Neural progenitor cell (in vitro differentiated cells): ENCODE measurements around the gene CACNB4.

Source experiments
- EZH2phosphoT487 ChIP-seq: fragments of 200-600 bp; sonication (generic); IDR thresholded peaks from 2 replicates; pipeline ENCODE4 v1.6.1; 2017; ENCODE audit warnings: antibody characterized with exemption
- TF ChIP-seq, protein P1 (sequence below): fragments of 200-600 bp; sonication (generic); IDR thresholded peaks from 2 replicates; pipeline ENCODE4 v1.5.1; 2017; ENCODE audit warnings: antibody characterized with exemption, mild to moderate bottlenecking

DNA sequence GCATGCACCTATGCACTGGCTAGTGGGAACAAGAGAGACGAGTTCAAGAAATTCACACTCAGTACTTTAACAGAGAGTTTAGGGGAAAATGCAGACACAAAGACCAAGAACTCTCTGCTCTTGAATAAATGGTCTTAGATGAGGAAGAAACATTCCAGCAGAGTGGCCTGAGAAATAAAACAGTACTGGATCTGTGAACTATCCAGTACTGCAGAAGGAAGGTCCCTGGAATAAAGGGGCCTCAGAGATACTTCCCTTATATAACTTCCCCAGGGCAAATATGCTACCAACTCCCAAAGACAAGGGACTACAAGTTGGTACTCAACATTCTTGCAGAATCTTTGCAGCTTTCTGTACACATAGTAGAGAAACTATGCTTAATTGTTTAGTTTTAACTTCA, 199.7 kb downstream of the CACNB4 start:
- TF ChIP-seq, protein P1, sequence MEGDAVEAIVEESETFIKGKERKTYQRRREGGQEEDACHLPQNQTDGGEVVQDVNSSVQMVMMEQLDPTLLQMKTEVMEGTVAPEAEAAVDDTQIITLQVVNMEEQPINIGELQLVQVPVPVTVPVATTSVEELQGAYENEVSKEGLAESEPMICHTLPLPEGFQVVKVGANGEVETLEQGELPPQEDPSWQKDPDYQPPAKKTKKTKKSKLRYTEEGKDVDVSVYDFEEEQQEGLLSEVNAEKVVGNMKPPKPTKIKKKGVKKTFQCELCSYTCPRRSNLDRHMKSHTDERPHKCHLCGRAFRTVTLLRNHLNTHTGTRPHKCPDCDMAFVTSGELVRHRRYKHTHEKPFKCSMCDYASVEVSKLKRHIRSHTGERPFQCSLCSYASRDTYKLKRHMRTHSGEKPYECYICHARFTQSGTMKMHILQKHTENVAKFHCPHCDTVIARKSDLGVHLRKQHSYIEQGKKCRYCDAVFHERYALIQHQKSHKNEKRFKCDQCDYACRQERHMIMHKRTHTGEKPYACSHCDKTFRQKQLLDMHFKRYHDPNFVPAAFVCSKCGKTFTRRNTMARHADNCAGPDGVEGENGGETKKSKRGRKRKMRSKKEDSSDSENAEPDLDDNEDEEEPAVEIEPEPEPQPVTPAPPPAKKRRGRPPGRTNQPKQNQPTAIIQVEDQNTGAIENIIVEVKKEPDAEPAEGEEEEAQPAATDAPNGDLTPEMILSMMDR: no peak
- no peak for TF ChIP-seq EZH2phosphoT487
